ENCODE measurements around the gene KRT28. TPM values are rescaled to one million over a fixed set of nuclear protein-coding genes. Genes with fewer than 3 reads are reported as not detected.
"Not testable (repeated sequence)": the region's sequence is repeated elsewhere in the genome, so short reads cannot be mapped to it uniquely, and the experiment has no call there.

The KRT28 gene
- total RNA-seq, 2 experiments from 2014 or later: not detected

DNA sequence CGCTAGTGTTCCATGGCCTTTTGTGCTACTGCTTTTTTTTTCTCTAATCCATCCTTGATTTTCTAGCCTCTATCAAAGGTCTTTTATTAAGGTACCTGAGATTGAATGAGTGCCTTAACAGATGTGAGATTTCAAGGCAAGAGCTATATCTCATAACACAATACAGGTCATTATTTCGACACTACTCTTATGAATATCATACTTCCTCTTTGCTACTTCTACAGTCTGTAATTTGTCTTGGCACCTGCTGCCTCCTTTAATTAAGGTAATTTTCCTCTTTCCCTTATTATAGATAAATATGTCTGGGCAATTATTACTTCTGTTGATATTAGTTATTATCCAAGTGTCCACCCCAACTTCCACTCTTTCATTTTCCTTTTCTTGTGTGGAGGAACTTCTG, 5.3 kb downstream of the KRT28 start:
- ChIA-PET POLR2A (no interaction called here), CTCF (interaction anchor here (0.6 kb wide), 1 partner anchor 533 kb away, joined by 6 read pairs; no protein-coding TSS in a partner anchor)

DNA sequence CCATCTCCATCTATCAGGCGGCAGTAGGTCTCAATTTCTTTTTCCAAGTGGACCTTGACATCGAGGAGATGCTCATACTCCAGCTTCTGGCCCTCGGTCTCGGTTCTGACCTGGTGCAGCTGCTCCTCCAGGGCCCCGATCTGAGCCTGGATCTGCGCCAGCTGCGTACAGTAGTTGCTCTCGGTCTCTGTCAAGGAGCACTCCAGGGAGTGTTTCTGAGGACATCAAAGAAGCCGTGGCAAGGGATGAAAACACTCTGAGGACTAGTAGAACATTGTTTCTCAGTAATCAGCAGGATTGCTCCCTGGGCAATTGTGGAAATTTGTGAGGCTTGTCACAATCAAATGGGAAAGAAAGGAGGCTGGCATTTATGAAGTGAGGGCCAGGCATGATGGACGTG, 5.9 kb downstream of the KRT28 start:
- ChIA-PET POLR2A (no interaction called here), CTCF (no interaction called here)

DNA sequence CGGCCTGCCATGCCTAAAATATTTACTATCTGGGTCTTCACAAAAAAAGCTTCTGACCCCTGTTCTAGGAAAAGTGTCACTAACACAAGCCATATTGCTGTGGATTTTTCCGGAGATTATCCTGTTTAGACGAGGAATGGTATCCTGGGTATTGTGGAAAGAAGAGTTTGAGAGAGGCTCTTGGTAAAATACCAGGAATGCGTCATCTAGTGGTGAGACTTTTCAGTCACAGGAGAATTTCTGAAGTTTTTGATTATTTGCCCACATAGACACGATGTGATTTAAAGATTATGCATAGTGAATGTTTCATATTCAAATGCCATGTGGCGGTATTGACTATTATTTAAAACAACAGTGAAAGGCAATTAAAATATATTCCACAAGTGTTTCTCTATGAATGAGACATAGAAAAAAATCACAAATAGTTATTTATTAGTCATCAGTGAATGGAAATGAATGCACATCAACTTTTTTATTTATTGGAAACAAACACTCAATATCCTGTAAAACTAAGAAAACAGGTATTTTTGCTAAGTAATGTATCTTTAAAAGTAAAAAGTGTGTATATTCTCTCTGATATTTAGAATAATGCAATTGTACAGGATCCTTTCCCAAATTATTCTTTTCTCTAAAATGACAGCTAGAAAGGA, 7.8 kb downstream of the KRT28 start:
- CTCF ChIA-PET: no interaction called here
- POLR2A ChIA-PET: no interaction called here

DNA sequence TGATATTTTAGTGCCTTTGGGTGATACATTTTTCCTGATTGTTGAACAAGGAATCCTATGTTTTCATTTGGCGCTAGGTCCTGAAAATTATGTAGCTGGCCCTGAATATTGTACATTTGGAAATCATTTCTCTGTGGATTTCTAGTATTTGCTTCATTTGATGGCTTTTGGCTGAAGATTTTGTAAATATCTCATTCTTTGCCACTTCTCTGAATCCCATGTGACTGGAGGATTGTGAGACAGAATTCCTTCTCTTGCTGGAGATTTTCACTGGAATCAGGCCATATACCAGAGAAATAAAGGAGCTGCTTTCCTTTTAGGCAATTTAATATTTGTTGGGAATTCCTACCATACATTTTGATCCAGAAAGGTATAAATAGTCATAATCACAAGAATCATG, 8.6 kb downstream of the KRT28 start:
- ChIA-PET CTCF (interaction anchor here (0.6 kb wide), 1 partner anchor 171 kb away, joined by 4 read pairs; no protein-coding TSS in a partner anchor), POLR2A (no interaction called here)

DNA sequence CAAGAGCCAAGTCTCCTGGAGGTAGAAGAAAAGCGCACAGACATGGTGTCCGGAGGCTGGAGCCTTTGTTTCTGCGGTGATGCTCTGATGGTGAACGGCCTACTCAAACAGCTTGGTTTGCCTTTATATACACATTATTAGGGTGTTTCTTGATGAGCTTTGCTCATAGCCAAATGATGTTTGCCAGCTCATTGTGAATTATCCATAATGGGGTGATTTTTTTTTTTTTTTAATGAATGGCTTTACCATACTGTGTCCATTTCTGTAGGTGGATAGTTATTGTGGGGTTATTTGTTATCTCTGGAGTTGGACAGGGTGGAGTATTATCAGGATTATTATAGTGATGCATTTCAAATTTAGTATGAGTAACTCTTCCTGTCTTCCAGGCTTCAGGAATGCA, 17.3 kb downstream of the KRT28 start, which contains the start of gene KRT27:
KRT27 (minus strand) TSS at position 101 of the 400 bp plus-strand sequence; CDS start at position 44, 57 bp downstream.
- ChIA-PET POLR2A (no interaction called here), CTCF (no interaction called here)

DNA sequence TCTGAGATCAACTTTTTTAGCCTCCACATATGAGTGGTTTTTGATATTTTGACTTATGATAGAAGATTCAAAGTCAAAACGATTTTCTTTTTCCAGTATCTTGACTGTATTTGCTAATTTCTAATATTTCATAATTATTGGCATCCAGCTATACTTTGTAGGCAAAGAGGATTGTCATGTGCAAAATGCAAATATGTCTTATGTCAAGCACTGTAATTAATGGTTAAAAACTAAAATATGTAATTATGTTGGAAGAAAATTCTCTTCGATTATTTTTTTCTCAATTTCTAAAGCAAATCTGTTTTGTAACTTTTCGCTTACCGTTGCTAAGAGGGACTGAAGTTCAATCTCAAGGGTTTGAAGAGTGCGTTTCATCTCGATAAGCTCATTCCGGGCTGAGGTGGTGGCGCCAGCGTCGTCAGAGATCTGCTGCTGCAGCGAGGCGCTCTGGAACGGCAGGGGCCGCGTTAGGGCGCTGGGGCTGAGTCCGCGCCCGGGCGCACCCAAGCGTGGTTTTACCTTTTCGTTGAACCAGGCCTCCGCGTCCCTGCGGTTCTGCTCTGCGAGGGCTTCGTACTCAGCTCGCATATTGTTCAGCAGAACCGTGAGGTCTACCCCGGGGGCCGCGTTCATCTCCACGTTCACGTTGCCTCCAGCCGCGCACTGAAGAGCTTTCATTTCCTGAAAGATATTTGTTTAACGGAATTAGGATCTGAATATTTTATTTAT, 20.4 kb downstream of the KRT28 start:
- ChIA-PET POLR2A (no interaction called here), CTCF (no interaction called here)

DNA sequence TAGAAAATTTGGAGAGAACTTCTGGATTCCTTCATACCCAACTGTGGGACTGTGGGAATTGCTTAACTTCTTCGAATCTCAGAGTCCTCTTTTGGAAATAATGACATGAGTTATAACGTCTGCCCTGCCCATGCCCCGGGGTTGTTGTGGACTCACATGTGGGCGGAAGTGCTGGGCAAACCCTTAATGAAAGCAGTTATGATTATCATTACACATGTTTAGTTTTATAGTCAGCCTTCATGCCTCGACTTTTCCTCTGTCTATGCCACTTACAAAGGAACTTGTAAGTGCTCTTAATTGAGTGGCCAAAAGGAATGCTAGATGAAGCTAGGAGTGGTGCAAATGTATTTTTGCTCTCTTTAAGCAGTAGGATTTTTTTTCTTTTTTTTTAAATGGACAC, 21.3 kb downstream of the KRT28 start:
- POLR2A ChIA-PET: no interaction called here
- CTCF ChIA-PET: no interaction called here

DNA sequence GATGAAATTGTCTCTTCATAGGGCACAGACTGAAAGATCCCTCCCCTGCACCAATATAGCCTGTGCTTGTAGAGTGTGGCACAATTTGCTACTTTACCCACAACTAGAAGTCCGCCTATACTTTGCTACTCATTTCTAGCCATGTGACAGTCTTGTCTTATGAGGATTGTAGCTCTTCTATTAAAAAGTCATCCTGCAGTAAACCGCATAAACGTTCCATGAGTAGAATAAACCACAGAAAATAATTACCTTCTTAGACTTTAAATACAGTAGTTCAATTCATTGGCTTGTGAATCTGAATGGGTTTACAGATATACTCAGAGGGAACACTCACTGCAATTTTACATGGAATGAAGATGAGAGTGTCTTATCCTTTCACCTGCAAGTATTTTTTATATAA, 21.8 kb downstream of the KRT28 start:
- CTCF ChIA-PET: no interaction called here
- POLR2A ChIA-PET: no interaction called here

DNA sequence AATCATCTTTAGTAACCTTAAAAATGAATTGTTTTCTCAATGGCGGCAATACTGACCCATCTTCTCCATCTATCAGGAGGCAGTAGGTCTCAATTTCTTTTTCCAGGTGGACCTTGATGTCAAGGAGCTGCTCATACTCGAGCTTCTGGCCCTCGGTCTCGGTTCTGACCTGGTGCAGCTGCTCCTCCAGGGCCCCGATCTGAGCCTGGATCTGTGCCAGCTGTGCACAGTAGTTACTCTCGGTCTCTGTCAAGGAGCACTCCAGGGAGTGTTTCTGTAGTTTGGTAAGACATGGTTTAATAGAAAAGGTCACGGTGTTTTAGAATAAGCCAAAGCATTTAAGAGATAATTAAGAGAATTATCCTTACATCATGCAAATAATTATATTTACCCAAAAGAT, 22.3 kb downstream of the KRT28 start:
- POLR2A ChIA-PET: no interaction called here
- CTCF ChIA-PET: no interaction called here

DNA sequence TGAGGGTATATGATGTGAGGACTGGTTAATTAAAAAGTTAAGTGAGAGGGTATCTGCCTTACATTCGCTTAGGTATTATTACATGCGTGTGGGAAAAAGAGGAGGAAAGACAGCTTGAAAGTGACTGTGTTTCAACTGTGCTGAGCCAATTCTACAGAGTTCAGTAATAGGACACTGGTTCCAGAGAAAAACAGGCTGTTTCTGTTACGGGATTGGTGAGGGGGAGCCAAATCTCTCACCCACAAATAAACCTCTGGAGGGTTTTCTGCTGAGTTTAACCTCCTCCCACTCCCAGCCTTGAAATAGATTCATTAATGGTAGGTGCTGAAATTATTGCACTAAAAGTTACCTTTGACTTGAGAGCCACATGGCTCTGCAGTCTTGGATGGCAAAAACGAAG, 23.8 kb downstream of the KRT28 start:
- ChIA-PET POLR2A (no interaction called here), CTCF (no interaction called here)

DNA sequence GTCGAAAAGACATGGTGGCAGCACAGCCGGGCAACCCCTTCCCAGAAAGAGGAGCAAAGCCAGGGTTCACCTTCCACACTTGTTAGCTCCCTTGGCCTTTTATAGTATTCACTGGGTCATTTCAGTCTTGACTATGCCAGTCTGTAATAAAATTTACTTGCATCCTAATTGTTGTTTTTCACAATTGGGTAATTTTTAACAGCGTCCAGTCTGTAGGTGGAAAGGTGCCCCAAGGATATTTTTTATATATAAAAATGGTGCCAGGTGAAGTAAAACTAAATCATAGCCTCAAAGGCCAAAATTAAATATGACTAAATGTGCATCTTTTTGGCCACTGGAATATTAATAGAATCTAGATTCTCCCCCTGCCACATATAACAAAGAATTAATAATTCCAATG, 27.7 kb downstream of the KRT28 start, which contains the start of gene KRT26:
KRT26 (minus strand) TSS at position 101 of the 400 bp plus-strand sequence; CDS start at position 13, 88 bp downstream.
- CTCF ChIA-PET: no interaction called here
- POLR2A ChIA-PET: no interaction called here

DNA sequence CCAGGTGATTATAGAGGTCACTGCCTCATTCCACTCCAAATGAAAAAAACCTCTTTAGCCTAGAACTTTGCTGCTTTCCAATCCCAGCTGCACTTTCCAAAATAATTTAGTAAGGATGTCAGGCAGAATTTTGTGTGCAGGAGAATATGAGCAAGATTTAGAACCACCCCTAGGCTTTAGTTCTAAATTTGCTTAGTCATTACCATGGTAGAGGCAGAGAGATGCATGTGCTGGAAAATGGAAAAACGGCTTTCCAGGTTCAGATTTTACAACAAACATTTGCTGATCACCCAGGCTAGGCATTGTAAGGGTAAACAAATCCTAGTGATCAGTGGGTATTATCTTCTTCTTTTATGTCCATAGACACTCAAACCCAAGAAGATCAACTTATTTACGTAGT, 34.1 kb downstream of the KRT28 start:
- ChIA-PET POLR2A (no interaction called here), CTCF (no interaction called here)

DNA sequence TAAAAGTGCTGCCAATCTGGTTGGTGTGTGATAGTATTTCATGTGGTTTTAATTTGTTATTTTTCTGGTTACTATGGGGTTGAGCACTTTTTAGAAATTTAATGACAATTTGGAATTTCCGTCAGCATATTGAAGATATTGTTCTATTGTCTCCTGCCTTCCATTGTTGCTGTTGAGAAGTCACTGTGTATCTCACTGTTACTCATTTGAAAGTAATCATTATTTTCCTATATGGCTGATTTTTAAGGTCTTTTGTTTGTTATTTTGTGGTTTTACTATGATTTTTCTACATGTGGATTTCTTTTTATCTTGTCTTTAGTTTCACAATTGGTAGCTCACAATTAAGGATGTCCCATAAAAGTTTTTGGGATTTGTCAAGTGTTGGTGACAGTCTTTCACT, 36.0 kb downstream of the KRT28 start:
- CTCF ChIA-PET: no interaction called here
- POLR2A ChIA-PET: no interaction called here

DNA sequence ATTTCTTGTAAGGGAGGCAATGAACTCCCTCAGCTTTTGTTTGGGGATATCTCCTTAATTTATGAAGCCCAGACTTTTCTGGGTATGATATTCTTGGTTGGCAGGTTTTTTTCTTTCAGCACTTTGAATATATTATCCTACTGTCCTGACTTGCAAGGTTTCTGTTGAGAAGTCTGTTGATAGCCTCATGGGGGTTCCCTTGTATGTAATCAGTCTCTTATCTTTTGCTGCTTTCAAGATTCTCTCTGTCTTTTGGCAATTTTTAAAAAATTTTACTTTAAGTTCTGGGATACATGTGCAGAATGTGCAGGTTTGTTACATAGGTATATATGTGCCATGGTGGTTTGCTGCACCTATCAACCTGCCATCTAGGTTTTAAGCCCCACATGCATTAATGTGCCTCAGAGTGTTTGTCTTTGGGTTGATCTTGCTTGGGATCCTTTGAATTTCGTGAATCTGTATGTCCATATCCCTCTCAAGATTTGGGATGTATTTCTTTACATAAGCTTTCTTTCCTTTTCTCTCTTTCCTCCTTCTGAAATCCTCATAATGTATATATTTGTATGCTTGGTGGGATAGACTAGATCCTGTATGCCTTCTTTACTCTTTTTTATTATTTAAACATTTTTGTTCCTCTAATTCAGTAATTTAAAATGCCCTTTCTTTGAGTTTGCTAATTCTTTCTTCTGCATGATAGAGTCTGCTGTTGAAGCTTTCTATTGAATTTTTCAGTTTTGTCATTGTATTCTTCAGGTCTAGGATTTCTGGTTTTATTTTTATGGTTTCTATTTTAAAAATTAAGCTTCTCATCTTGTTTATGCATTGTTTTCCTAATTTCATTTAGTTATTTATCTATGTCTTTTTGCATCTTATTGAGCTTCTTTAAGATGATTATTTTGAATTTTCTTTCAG, 39.4 kb downstream of the KRT28 start:
- ChIA-PET POLR2A (no interaction called here), CTCF (interaction anchor here (0.7 to 1.0 kb wide), 2 partner anchors 145 to 206 kb away, joined by 3 read pairs; no protein-coding TSS in a partner anchor)

DNA sequence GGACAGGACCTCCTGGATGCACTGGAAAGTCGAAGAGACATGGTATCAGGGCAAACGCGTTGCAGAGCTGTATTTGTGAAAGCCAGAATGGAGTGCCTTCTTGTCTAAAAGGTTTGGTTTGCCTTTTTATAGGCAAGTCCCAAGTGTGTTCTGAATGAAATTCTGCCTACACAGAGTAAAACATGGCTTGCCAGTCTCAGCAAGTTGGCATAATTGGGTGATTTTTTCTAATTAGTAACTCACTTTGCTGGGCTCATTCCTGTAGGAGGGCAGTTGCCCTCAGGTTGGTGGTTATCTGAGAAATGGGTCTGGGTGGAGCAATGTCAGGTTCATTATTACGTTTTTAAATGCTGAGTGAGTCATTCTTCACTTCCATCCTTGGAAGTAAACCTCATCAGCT, 44.5 kb downstream of the KRT28 start, which contains the start of gene KRT25:
KRT25 (minus strand) TSS at position 101 of the 400 bp plus-strand sequence; CDS start at position 41, 60 bp downstream.
- ChIA-PET CTCF (no interaction called here), POLR2A (no interaction called here)

DNA sequence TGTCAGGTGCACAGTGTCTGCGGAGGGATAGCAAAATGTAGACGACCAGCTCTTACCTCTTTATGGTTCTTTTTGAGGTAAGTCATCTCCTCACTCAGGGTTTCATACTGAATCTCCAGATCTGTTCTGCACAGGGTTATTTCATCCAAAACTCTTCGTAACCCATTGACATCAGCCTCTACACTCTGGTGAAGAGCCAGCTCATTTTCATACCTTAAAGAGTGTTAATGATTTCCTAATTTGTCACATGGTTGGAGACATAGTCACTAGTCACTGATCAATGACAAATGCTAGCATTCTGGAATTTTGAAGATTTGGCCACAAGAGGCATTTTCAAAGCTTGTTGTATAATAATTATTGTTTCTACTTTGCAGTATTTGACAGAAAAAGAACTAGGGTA, 46.0 kb downstream of the KRT28 start:
- CTCF ChIA-PET: no interaction called here

DNA sequence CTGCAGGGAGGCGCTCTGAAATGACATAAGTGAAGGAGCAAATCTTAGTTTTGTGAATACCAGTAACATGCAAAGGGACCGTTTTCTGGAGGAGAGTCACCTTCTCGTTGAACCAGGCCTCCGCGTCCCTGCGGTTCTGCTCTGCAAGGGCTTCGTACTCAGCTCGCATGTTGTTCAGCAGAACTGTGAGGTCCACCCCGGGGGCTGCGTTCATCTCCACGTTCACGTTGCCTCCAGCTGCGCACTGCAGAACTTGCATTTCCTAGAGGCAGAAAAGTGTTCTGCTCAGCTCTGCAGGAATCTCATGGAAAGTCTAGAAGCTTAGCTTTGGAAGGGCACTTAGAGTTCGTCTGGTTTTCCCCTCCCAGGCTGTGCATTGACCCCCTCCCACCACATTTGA, 48.7 kb downstream of the KRT28 start:
- ChIA-PET POLR2A (no interaction called here), CTCF (no interaction called here)

More for the DNA sequence above, 46.0 kb downstream of the KRT28 start:
- POLR2A ChIA-PET: no interaction called here

DNA sequence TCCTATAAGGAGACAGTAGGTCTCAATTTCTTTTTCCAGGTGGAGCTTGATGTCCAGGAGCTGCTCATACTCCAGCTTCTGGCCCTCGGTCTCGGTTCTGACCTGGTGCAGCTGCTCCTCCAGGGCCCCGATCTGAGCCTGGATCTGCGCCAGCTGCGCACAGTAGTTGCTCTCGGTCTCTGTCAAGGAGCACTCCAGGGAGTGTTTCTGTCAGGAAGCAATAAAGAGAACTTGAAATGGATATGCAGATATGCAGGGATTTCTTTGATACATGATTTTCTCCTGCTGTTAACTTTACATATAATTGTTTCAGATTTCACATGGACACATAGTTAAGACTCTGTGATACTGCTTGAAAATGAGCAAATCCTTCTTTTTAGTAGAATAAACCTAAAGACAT, 49.4 kb downstream of the KRT28 start:
- ChIA-PET POLR2A (no interaction called here), CTCF (no interaction called here)

DNA sequence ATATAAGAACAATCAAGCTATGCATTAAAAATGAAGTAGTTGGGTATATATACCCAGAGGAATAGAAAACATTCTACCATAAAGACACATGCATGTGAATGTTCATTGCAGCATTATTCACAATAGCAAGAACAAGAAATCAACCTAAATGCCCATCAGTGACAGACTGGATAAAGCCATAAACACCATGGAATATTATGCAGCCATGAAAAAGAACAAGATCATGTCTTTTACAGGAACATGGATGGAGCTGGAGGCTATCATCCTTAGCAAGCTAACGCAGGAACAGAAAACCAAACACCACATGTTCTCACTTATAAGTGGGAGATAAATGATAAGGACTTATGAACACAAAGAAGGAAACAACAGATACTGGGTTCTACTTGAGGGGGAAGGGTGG, 51.1 kb downstream of the KRT28 start:
- CTCF ChIA-PET, POLR2A ChIA-PET: not testable (repeated sequence)
